A549 (cell line): ENCODE results near the gene HDAC1. TPM values are rescaled to one million over a fixed set of nuclear protein-coding genes. Genes with fewer than 3 reads are reported as not detected.

Source experiments
- ATAC-seq, 2 experiments: fragments of 200-7000 bp in 1 of 2; fragments of >200 bp in 1 of 2; cut with Nextera tagmentation in 1 of 2; cut with Tn5 transposase in 1 of 2; 3 replicates each; pipeline versions ENCODE4 v1.8.0 to v1.9.1; 2018 to 2020; ENCODE audit warnings: mild to moderate bottlenecking in 1 of 2, moderate library complexity in 1 of 2
- CTCF ChIA-PET: fragments of 300-600 bp; sonication (Branson Sonifier 250); formaldehyde crosslinking; extraction: SDS; loops from one replicate; lab custom pipeline; 2021; ENCODE audit warnings: antibody characterized with exemption, inconsistent platforms; lab: Yijun Ruan, JAX
- POLR2A ChIA-PET: fragments of 350-600 bp; formaldehyde crosslinking; extraction: SDS; loops from one replicate; lab custom pipeline; 2021; ENCODE audit warnings: antibody characterized with exemption, inconsistent platforms; lab: Yijun Ruan, JAX
- DNase-seq, 2 experiments: peaks; one replicate each; pipeline versions ENCODE4 v3.0.0 to v3.0.0-alpha.2; 2011 to 2016; ENCODE audit warnings: low read depth in 1 of 2, low spot score in 1 of 2
- FAIRE-seq: peaks from 2 replicates; lab custom pipeline; 2011; peaks lifted over from hg19 to GRCh38; lab: Jason Lieb, UNC
- H3K27ac ChIP-seq, 2 experiments: fragments of >200 bp; sonication (Bioruptor Twin); formaldehyde crosslinking; 3 replicates each; pipeline ENCODE4 v1.5.1; 2016 to 2017
- H3K4me1 ChIP-seq: fragments of >200 bp; sonication (Bioruptor Twin); formaldehyde crosslinking; 3 replicates; pipeline ENCODE4 v1.6.1; 2016
- H3K4me2 ChIP-seq: fragments of >200 bp; sonication (Bioruptor Twin); formaldehyde crosslinking; 3 replicates; pipeline ENCODE4 v1.6.1; 2016
- H3K4me3 ChIP-seq: fragments of >200 bp; sonication (Bioruptor Twin); formaldehyde crosslinking; 3 replicates; pipeline ENCODE4 v1.5.1; 2016
- H3K9me3 ChIP-seq: fragments of >200 bp; sonication (Bioruptor Twin); formaldehyde crosslinking; 3 replicates; pipeline ENCODE4 v1.6.1; 2016
- BHLHE40 ChIP-seq: IDR thresholded peaks from 2 replicates; pipeline ENCODE4 v1.6.1; 2012; ENCODE audit warnings: low read depth, low read length, inconsistent platforms
- CBX2 ChIP-seq: fragments of 200-600 bp; sonication (generic); IDR thresholded peaks from 2 replicates; pipeline ENCODE4 v1.6.1; 2016; ENCODE audit warnings: low read depth, mild to moderate bottlenecking, borderline replicate concordance
- CBX8 ChIP-seq: fragments of 200-600 bp; sonication (generic); IDR thresholded peaks from 2 replicates; pipeline ENCODE4 v1.6.1; 2016
- CHD4 ChIP-seq: fragments of 200-600 bp; sonication (generic); IDR thresholded peaks from 2 replicates; pipeline ENCODE4 v1.6.1; 2016; ENCODE audit warnings: antibody characterized with exemption, mild to moderate bottlenecking, borderline replicate concordance
- EHF ChIP-seq: fragments of 250-450 bp; sonication (Bioruptor Pico); IDR thresholded peaks from 2 replicates; pipeline ENCODE4 v1.5.0; 2020; ENCODE audit warnings: mild to moderate bottlenecking
- FOXS1 ChIP-seq: fragments of 250-450 bp; sonication (Bioruptor Pico); IDR thresholded peaks from 2 replicates; pipeline ENCODE4 v1.5.0; 2020; ENCODE audit warnings: mild to moderate bottlenecking, moderate library complexity
- GATA3 ChIP-seq: IDR thresholded peaks from 2 replicates; pipeline ENCODE4 v1.6.1; 2012; ENCODE audit warnings: borderline replicate concordance
- HOXA7 ChIP-seq: fragments of 250-450 bp; sonication (Bioruptor Pico); IDR thresholded peaks from 2 replicates; pipeline ENCODE4 v1.5.0; 2020; ENCODE audit warnings: mild to moderate bottlenecking, moderate library complexity
- KDM1A ChIP-seq: fragments of 200-600 bp; sonication (generic); IDR thresholded peaks from 2 replicates; pipeline ENCODE4 v1.6.1; 2016; ENCODE audit warnings: low read depth, mild to moderate bottlenecking
- NFE2L2 ChIP-seq: fragments of 150-350 bp; conservative IDR thresholded peaks from 2 replicates; pipeline ENCODE4 v1.6.1; 2014; ENCODE audit warnings: low read length
- NPAS2 ChIP-seq: fragments of 250-450 bp; sonication (Bioruptor Pico); IDR thresholded peaks from 2 replicates; pipeline ENCODE4 v1.8.0; 2022; ENCODE audit warnings: mild to moderate bottlenecking, moderate library complexity, borderline replicate concordance
- PHF8 ChIP-seq: fragments of 200-600 bp; sonication (generic); IDR thresholded peaks from 2 replicates; pipeline ENCODE4 v1.6.1; 2016; ENCODE audit warnings: low read depth, mild to moderate bottlenecking, antibody characterized with exemption, moderate library complexity, borderline replicate concordance
- POLR2A ChIP-seq: IDR thresholded peaks from 2 replicates; pipeline ENCODE4 v1.6.1; 2012; ENCODE audit warnings: mild to moderate bottlenecking, low read length
- RAD21 ChIP-seq, 2 experiments: fragments of >200 bp in 1 of 2; sonication (Bioruptor Twin) in 1 of 2; formaldehyde crosslinking in 1 of 2; IDR thresholded peaks in 1 of 2; conservative IDR thresholded peaks in 1 of 2; 2 replicates in 1 of 2; 3 replicates in 1 of 2; pipeline ENCODE4 v1.6.1; 2012 to 2018; ENCODE audit warnings: inconsistent platforms in 1 of 2
- RARB ChIP-seq: fragments of 250-450 bp; sonication (Bioruptor Pico); IDR thresholded peaks from 2 replicates; pipeline ENCODE4 v1.8.0; 2021; ENCODE audit warnings: mild to moderate bottlenecking, moderate library complexity
- RNF2 ChIP-seq: fragments of 200-600 bp; sonication (generic); IDR thresholded peaks from 2 replicates; pipeline ENCODE4 v1.6.1; 2016; ENCODE audit warnings: low read depth, mild to moderate bottlenecking, antibody characterized with exemption, moderate library complexity, borderline replicate concordance
- SREBF2 ChIP-seq: fragments of 450-650 bp; IDR thresholded peaks from 2 replicates; pipeline ENCODE4 v1.6.1; 2014; ENCODE audit warnings: mild to moderate bottlenecking, moderate library complexity
- ZNF302 ChIP-seq: fragments of 250-450 bp; sonication (Bioruptor Pico); IDR thresholded peaks from 2 replicates; pipeline ENCODE4 v1.9.0; 2021; ENCODE audit warnings: inconsistent platforms, mild to moderate bottlenecking, moderate library complexity
- WGBS: methylation state at CpG from one replicate; pipeline ENCODE4 v1.1.6; 2017; ENCODE audit errors: missing lambda C conversion rate; 5-methylcytosine and 5-hydroxymethylcytosine counted together
- polyA plus RNA-seq, 4 experiments: library from polyadenylated mRNA; depleted of rRNA in 3 of 4; stranded (reverse); fragments of >200 nt; fragmentation: RNase III in 1 of 4; extraction: RNeasy Plus Mini Kit Qiagen cat#74134 plus additional on column Dnase treatment in 1 of 4; gene quantifications; 2 replicates in 3 of 4; 3 replicates in 1 of 4; pipeline ENCODE4 v1.2.3, GENCODE V29; 2011 to 2017
- TF ChIP-seq, protein P1 (sequence below): fragments of 200-600 bp; sonication (generic); IDR thresholded peaks from 2 replicates; pipeline ENCODE4 v1.6.1; 2016; ENCODE audit warnings: antibody characterized with exemption, mild to moderate bottlenecking, moderate library complexity
- TF ChIP-seq, protein P2 (sequence below): fragments of >200 bp; sonication (Bioruptor Twin); formaldehyde crosslinking; IDR thresholded peaks from 3 replicates; pipeline ENCODE4 v1.6.1; 2016
- TF ChIP-seq, protein P3 (sequence below): fragments of >200 bp; sonication (Bioruptor Twin); formaldehyde crosslinking; IDR thresholded peaks from 2 replicates; pipeline ENCODE4 v1.6.1; 2016
- TF ChIP-seq, protein P4 (sequence below): fragments of 250-450 bp; sonication (Bioruptor Pico); IDR thresholded peaks from 2 replicates; pipeline ENCODE4 v1.5.0; 2021; ENCODE audit warnings: mild to moderate bottlenecking, moderate library complexity, borderline replicate concordance
- TF ChIP-seq, protein P5 (sequence below): fragments of 250-450 bp; sonication (Bioruptor Pico); IDR thresholded peaks from 2 replicates; pipeline ENCODE4 v1.5.0; 2020; ENCODE audit warnings: low read depth, mild to moderate bottlenecking, moderate library complexity

The HDAC1 gene
- polyA plus RNA-seq, 2 of the 4 experiments (the other 2 are of a cell fraction), result 99.6 to 135 TPM

DNA sequence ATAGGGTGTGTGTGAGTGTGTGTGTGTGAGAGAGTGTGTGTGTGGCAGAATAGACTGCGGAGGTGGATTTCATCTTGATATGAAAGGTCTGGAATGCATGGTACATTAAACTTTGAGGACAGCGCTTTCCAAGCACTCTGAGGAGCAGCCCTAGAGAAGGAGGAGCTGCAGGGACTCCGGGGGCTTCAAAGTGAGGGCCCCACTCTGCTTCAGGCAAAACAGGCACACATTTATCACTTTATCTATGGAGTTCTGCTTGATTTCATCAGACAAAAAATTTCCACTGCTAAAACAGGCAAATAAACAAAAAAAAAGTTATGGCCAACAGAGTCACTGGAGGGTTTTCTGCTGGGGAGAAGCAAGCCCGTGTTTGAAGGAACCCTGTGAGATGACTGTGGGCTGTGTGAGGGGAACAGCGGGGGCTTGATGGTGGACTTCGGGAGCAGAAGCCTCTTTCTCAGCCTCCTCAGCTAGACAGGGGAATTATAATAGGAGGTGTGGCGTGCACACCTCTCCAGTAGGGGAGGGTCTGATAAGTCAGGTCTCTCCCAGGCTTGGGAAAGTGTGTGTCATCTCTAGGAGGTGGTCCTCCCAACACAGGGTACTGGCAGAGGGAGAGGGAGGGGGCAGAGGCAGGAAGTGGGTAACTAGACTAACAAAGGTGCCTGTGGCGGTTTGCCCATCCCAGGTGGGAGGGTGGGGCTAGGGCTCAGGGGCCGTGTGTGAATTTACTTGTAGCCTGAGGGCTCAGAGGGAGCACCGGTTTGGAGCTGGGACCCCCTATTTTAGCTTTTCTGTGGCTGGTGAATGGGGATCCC, 18.3 kb upstream of the HDAC1 start (continued):
- TF ChIP-seq, protein P1, sequence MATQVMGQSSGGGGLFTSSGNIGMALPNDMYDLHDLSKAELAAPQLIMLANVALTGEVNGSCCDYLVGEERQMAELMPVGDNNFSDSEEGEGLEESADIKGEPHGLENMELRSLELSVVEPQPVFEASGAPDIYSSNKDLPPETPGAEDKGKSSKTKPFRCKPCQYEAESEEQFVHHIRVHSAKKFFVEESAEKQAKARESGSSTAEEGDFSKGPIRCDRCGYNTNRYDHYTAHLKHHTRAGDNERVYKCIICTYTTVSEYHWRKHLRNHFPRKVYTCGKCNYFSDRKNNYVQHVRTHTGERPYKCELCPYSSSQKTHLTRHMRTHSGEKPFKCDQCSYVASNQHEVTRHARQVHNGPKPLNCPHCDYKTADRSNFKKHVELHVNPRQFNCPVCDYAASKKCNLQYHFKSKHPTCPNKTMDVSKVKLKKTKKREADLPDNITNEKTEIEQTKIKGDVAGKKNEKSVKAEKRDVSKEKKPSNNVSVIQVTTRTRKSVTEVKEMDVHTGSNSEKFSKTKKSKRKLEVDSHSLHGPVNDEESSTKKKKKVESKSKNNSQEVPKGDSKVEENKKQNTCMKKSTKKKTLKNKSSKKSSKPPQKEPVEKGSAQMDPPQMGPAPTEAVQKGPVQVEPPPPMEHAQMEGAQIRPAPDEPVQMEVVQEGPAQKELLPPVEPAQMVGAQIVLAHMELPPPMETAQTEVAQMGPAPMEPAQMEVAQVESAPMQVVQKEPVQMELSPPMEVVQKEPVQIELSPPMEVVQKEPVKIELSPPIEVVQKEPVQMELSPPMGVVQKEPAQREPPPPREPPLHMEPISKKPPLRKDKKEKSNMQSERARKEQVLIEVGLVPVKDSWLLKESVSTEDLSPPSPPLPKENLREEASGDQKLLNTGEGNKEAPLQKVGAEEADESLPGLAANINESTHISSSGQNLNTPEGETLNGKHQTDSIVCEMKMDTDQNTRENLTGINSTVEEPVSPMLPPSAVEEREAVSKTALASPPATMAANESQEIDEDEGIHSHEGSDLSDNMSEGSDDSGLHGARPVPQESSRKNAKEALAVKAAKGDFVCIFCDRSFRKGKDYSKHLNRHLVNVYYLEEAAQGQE, result no peak
- TF ChIP-seq PHF8 (no peak), CBX2 (no peak), RAD21 (conservative IDR thresholded peaks at IDR 0.05 in 1 of 2, IDR thresholded peaks at IDR 0.05 in 1 of 2) (no peak), CHD4 (no peak), NFE2L2 (no peak), NPAS2 (CRISPR knock-in tag) (no peak)
- TF ChIP-seq, protein P2, sequence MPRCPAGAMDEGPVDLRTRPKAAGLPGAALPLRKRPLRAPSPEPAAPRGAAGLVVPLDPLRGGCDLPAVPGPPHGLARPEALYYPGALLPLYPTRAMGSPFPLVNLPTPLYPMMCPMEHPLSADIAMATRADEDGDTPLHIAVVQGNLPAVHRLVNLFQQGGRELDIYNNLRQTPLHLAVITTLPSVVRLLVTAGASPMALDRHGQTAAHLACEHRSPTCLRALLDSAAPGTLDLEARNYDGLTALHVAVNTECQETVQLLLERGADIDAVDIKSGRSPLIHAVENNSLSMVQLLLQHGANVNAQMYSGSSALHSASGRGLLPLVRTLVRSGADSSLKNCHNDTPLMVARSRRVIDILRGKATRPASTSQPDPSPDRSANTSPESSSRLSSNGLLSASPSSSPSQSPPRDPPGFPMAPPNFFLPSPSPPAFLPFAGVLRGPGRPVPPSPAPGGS, result no peak

DNA sequence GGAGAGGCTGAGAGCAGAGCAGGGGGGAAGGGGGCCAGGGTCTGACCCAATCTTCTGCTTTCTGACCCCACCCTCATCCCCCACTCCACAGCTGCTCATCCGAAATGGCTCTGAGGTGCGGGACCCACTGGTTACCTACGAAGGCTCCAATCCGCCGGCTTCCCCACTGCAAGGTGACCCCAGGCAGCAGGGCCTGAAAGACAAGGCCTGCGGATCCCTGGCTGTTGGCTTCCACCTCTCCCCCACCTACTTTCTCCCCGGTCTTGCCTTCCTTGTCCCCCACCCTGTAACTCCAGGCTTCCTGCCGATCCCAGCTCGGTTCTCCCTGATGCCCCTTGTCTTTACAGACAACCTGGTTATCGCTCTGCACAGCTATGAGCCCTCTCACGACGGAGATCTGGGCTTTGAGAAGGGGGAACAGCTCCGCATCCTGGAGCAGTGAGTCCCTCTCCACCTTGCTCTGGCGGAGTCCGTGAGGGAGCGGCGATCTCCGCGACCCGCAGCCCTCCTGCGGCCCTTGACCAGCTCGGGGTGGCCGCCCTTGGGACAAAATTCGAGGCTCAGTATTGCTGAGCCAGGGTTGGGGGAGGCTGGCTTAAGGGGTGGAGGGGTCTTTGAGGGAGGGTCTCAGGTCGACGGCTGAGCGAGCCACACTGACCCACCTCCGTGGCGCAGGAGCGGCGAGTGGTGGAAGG, 17.1 kb upstream of the HDAC1 start:
- no peak overlapping the region for H3K4me2 ChIP-seq
- CTCF ChIA-PET, result interaction anchor here (1.2 to 1.4 kb wide), 2 partner anchors 25 to 27 kb away, joined by 3 read pairs; no protein-coding TSS in a partner anchor
- POLR2A ChIA-PET, result no interaction called here
- no peak for ATAC-seq
- no peak for TF ChIP-seq FOXS1 (CRISPR knock-in tag)
- TF ChIP-seq SREBF2, result no peak
- no peak for TF ChIP-seq EHF (CRISPR knock-in tag)
- no peak for TF ChIP-seq RNF2
- TF ChIP-seq CBX8, result no peak
- no peak for DNase-seq
- H3K9me3 ChIP-seq, result no peaks in the 10 kb centered on the region
- no peak overlapping the region for H3K27ac ChIP-seq
- no peak for FAIRE-seq
- 87% methylated on average over 15 of the region's 31 CpGs for WGBS
- no peak overlapping the region for H3K4me3 ChIP-seq
- H3K4me1 ChIP-seq, result 0 out of 3 replicates have a peak, but pooled peaks cover 5% of the 10 kb centered on the region

DNA sequence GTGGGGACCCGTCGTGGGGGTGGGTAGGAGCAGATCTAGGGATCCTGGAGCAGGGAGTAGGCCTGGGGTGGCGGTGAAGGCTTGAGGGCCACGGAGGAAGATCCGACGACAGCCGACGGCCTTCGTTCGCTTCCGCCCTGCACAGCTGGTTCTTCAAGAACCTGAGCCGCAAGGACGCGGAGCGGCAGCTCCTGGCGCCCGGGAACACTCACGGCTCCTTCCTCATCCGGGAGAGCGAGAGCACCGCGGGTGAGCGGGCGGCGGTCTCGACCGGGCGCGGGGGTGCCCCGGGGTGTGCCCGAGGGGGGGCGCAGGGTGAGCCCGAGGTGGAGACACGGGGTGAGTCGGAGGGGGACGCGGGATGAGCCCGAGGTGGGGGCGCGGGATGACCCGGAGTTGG, 16.5 kb upstream of the HDAC1 start:
- ChIA-PET POLR2A (no interaction called here), CTCF (no interaction called here)
- ATAC-seq (no peak), FAIRE-seq (no peak), DNase-seq (no peak)
- TF ChIP-seq, protein P3, sequence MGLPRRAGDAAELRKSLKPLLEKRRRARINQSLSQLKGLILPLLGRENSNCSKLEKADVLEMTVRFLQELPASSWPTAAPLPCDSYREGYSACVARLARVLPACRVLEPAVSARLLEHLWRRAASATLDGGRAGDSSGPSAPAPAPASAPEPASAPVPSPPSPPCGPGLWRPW, result no peak
- TF ChIP-seq, protein P4, sequence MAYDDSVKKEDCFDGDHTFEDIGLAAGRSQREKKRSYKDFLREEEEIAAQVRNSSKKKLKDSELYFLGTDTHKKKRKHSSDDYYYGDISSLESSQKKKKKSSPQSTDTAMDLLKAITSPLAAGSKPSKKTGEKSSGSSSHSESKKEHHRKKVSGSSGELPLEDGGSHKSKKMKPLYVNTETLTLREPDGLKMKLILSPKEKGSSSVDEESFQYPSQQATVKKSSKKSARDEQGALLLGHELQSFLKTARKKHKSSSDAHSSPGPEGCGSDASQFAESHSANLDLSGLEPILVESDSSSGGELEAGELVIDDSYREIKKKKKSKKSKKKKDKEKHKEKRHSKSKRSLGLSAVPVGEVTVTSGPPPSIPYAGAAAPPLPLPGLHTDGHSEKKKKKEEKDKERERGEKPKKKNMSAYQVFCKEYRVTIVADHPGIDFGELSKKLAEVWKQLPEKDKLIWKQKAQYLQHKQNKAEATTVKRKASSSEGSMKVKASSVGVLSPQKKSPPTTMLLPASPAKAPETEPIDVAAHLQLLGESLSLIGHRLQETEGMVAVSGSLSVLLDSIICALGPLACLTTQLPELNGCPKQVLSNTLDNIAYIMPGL (CRISPR knock-in tag), result no peak
- no peak for TF ChIP-seq HOXA7 (CRISPR knock-in tag)
- TF ChIP-seq POLR2A, result no peak
- no peak for TF ChIP-seq CBX8
- TF ChIP-seq, protein P5, sequence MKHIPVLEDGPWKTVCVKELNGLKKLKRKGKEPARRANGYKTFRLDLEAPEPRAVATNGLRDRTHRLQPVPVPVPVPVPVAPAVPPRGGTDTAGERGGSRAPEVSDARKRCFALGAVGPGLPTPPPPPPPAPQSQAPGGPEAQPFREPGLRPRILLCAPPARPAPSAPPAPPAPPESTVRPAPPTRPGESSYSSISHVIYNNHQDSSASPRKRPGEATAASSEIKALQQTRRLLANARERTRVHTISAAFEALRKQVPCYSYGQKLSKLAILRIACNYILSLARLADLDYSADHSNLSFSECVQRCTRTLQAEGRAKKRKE, result no peak
- no peak for TF ChIP-seq GATA3
- TF ChIP-seq NPAS2 (CRISPR knock-in tag), result no peak
- no peak for TF ChIP-seq BHLHE40
- no peak for TF ChIP-seq ZNF302 (CRISPR knock-in tag)
- TF ChIP-seq RARB (CRISPR knock-in tag), result no peak
- TF ChIP-seq KDM1A, result no peak
- Histone ChIP-seq H3K9me3 (no peaks in the 10 kb centered on the region), H3K4me3 (no peak overlapping the region), H3K4me2 (no peak overlapping the region), H3K27ac (no peak overlapping the region), H3K4me1 (0 out of 3 replicates have a peak, but pooled peaks cover 5% of the 10 kb centered on the region)
- 74% methylated on average over 20 of the region's 41 CpGs for WGBS
